Hepatocyte (in vitro differentiated cells): ENCODE results near the gene RNF166. TPM values are rescaled to one million over a fixed set of nuclear protein-coding genes. Genes with fewer than 3 reads are reported as not detected.

Experiments used
- DNase-seq: peaks from one replicate; pipeline ENCODE4 v3.0.0-alpha.2; 2016; ENCODE audit warnings: low spot score
- H2AFZ ChIP-seq: fragments of 200-600 bp; sonication (generic); 2 replicates; pipeline ENCODE4 v1.6.0; 2016; ENCODE audit warnings: antibody characterized with exemption, mild to moderate bottlenecking
- H3K27ac ChIP-seq: fragments of 200-600 bp; sonication (generic); 2 replicates; pipeline ENCODE4 v1.5.1; 2016; ENCODE audit warnings: mild to moderate bottlenecking
- H3K27me3 ChIP-seq: fragments of 200-600 bp; sonication (generic); 2 replicates; pipeline ENCODE4 v1.6.1; 2016
- H3K36me3 ChIP-seq: fragments of 200-600 bp; sonication (generic); replicated peaks from 2 replicates; pipeline ENCODE4 v1.5.1; 2016; ENCODE audit warnings: low read depth; ENCODE audit not compliant: insufficient read depth
- H3K4me1 ChIP-seq: fragments of 200-600 bp; sonication (generic); 2 replicates; pipeline ENCODE4 v1.5.1; 2016; ENCODE audit warnings: mild to moderate bottlenecking, moderate library complexity; ENCODE audit not compliant: insufficient read depth
- H3K4me2 ChIP-seq: fragments of 200-600 bp; sonication (generic); 2 replicates; pipeline ENCODE4 v1.6.0; 2016
- H3K4me3 ChIP-seq: fragments of 200-600 bp; sonication (generic); 2 replicates; pipeline ENCODE4 v1.5.1; 2016; ENCODE audit warnings: mild to moderate bottlenecking
- H3K79me2 ChIP-seq: fragments of 200-600 bp; sonication (generic); 2 replicates; pipeline ENCODE4 v1.6.0; 2017; ENCODE audit warnings: mild to moderate bottlenecking
- H3K9me2 ChIP-seq: fragments of 200-600 bp; sonication (generic); replicated peaks from 2 replicates; pipeline ENCODE4 v1.6.0; 2017; ENCODE audit warnings: mild to moderate bottlenecking; ENCODE audit not compliant: insufficient read depth
- H3K9me3 ChIP-seq: fragments of 200-600 bp; sonication (generic); 2 replicates; pipeline ENCODE4 v1.5.1; 2016; ENCODE audit warnings: low read depth, mild to moderate bottlenecking
- H4K20me1 ChIP-seq: fragments of 200-600 bp; sonication (generic); 2 replicates; pipeline ENCODE4 v1.6.0; 2016; ENCODE audit warnings: mild to moderate bottlenecking; ENCODE audit not compliant: insufficient read depth, poor library complexity, severe bottlenecking
- CTCF ChIP-seq: fragments of 200-600 bp; sonication (generic); IDR thresholded peaks from 2 replicates; pipeline ENCODE4 v1.5.1; 2016; ENCODE audit warnings: antibody characterized with exemption, mild to moderate bottlenecking; ENCODE audit not compliant: poor library complexity
- EZH2 ChIP-seq: fragments of 200-600 bp; sonication (generic); IDR thresholded peaks from 2 replicates; pipeline ENCODE4 v1.6.1; 2016; ENCODE audit warnings: antibody characterized with exemption, mild to moderate bottlenecking, borderline replicate concordance
- EZH2phosphoT487 ChIP-seq: fragments of 200-600 bp; sonication (generic); IDR thresholded peaks from one replicate; pipeline ENCODE4 v1.6.1; 2018; ENCODE audit warnings: antibody characterized with exemption, mild to moderate bottlenecking, low read depth, moderate library complexity; ENCODE audit not compliant: unreplicated experiment, severe bottlenecking
- WGBS: methylation state at CpG from one replicate; pipeline ENCODE4 v1.1.6; 2016; ENCODE audit warnings: low lambda C conversion rate; ENCODE audit errors: missing lambda C conversion rate; 5-methylcytosine and 5-hydroxymethylcytosine counted together
- polyA plus RNA-seq: library from polyadenylated mRNA; unstranded; fragments of >200 nt; fragmentation: Nextera tagmentation; extraction: Ambion mirVana; gene quantifications from 2 replicates; pipeline ENCODE4 v1.2.1, GENCODE V29; 2016
- total RNA-seq: library from RNA; depleted of rRNA; stranded (reverse); fragments of >200 nt; gene quantifications from 2 replicates; pipeline ENCODE4 v1.2.3, GENCODE V29; 2014

Gene RNF166
- total and polyA plus RNA-seq, 2 experiments from 2014 or later, result 10.1 to 16.8 TPM

- TF ChIP-seq EZH2, result no peak
- no peak for TF ChIP-seq EZH2phosphoT487
- TF ChIP-seq CTCF, result no peak
- DNase-seq, result peak; percentile 46
- H3K9me2 ChIP-seq, result no peaks in the 10 kb centered on the region
- H4K20me1 ChIP-seq, result no peaks in the 10 kb centered on the region
- H3K27me3 ChIP-seq, result no peaks in the 10 kb centered on the region
- no peak overlapping the region for H3K27ac ChIP-seq
- H2AFZ ChIP-seq, result no peak overlapping the region
- H3K9me3 ChIP-seq, result no peaks in the 10 kb centered on the region
- H3K79me2 ChIP-seq, result no peaks in the 10 kb centered on the region
- no peak overlapping the region for H3K4me2 ChIP-seq
- WGBS, result 89% methylated on average over 5 of the region's 15 CpGs
- no peak overlapping the region for H3K4me3 ChIP-seq
- H3K36me3 ChIP-seq, result no peaks in the 10 kb centered on the region
- no peaks in the 10 kb centered on the region for H3K4me1 ChIP-seq
These were observed 25.5 kb upstream of the RNF166 start for GRCh38 chr16:88731699-88732098.

- no peaks in the 10 kb centered on the region for H3K79me2 ChIP-seq
- no peaks in the 10 kb centered on the region for H3K27me3 ChIP-seq
- no peaks in the 10 kb centered on the region for H3K9me3 ChIP-seq
- no peaks in the 10 kb centered on the region for H4K20me1 ChIP-seq
- no peaks in the 10 kb centered on the region for H3K36me3 ChIP-seq
- no peaks in the 10 kb centered on the region for H3K9me2 ChIP-seq
- 87% methylated on average over 33 of the region's 34 CpGs for WGBS
- TF ChIP-seq EZH2phosphoT487 (no peak), CTCF (no peak), EZH2 (no peak)
- H2AFZ ChIP-seq, result no peak overlapping the region
- no peaks in the 10 kb centered on the region for H3K4me1 ChIP-seq
- DNase-seq, result no peak
- no peak overlapping the region for H3K4me3 ChIP-seq
- H3K4me2 ChIP-seq, result no peak overlapping the region
- H3K27ac ChIP-seq, result no peak overlapping the region
These were observed 24.7 kb upstream of the RNF166 start for GRCh38 chr16:88730632-88731607.

GRCh38 chr16:88727871-88728270 is 21.7 kb upstream of the RNF166 start:
- Histone ChIP-seq H3K36me3 (no peaks in the 10 kb centered on the region), H3K4me3 (no peak overlapping the region), H2AFZ (no peak overlapping the region), H3K4me1 (no peaks in the 10 kb centered on the region), H4K20me1 (no peaks in the 10 kb centered on the region), H3K9me2 (no peaks in the 10 kb centered on the region), H3K27me3 (no peaks in the 10 kb centered on the region), H3K27ac (no peak overlapping the region), H3K4me2 (no peak overlapping the region), H3K79me2 (no peaks in the 10 kb centered on the region), H3K9me3 (no peaks in the 10 kb centered on the region)
- WGBS, result 63% methylated on average over 20 of the region's 20 CpGs
- no peak for TF ChIP-seq EZH2phosphoT487
- no peak for TF ChIP-seq CTCF
- no peak for TF ChIP-seq EZH2
- no peak for DNase-seq
